HG02884 (cell line): ENCODE data around the gene CDH1.

Experiments used
- ATAC-seq: cut with Tn5 transposase; IDR thresholded peaks from one replicate; pipeline ENCODE4 v1.9.1; 2021; ENCODE audit warnings: mild to moderate bottlenecking, moderate library complexity; ENCODE audit not compliant: unreplicated experiment

CDH1 gene

GRCh38 chr16:68759062-68759461, 22.0 kb downstream of the CDH1 start:
- no peak for ATAC-seq

GRCh38 chr16:68760671-68761275, 23.7 kb downstream of the CDH1 start:
- ATAC-seq: peak; percentile 47

- no peak for ATAC-seq
Observed at GRCh38 chr16:68762996-68763756, 26.1 kb downstream of the CDH1 start.

- no peak for ATAC-seq
Observed at GRCh38 chr16:68764862-68765261, 27.8 kb downstream of the CDH1 start.

GRCh38 chr16:68767581-68767980, 30.5 kb downstream of the CDH1 start:
- no peak for ATAC-seq

GRCh38 chr16:68768175-68768574, 31.1 kb downstream of the CDH1 start:
- ATAC-seq: no peak

GRCh38 chr16:68768771-68769170, 31.7 kb downstream of the CDH1 start:
- no peak for ATAC-seq

GRCh38 chr16:68770671-68771070, 33.6 kb downstream of the CDH1 start:
- no peak for ATAC-seq

- ATAC-seq: no peak
Observed at GRCh38 chr16:68772030-68772681, 35.1 kb downstream of the CDH1 start.

GRCh38 chr16:68772871-68773270, 35.8 kb downstream of the CDH1 start:
- ATAC-seq: no peak

- no peak for ATAC-seq
Observed at GRCh38 chr16:68774982-68775634, 38.0 kb downstream of the CDH1 start.

GRCh38 chr16:68776821-68777485, 39.9 kb downstream of the CDH1 start:
- peak; percentile 88 for ATAC-seq

GRCh38 chr16:68778551-68779231, 41.6 kb downstream of the CDH1 start:
- no peak for ATAC-seq

GRCh38 chr16:68779891-68780290, 42.8 kb downstream of the CDH1 start:
- no peak for ATAC-seq

- ATAC-seq: no peak
Observed at GRCh38 chr16:68781784-68782183, 44.7 kb downstream of the CDH1 start.

- ATAC-seq: no peak
Observed at GRCh38 chr16:68782198-68783174, 45.4 kb downstream of the CDH1 start.

GRCh38 chr16:68784226-68784625, 47.1 kb downstream of the CDH1 start:
- ATAC-seq: no peak

GRCh38 chr16:68784721-68785120, 47.6 kb downstream of the CDH1 start:
- ATAC-seq: no peak

GRCh38 chr16:68785715-68786114, 48.6 kb downstream of the CDH1 start:
- ATAC-seq: no peak
